K562 (cell line): Measurements from ENCODE around the gene NEDD9. TPM values are rescaled to one million over a fixed set of nuclear protein-coding genes. Genes with fewer than 3 reads are reported as not detected.

Source experiments
- ATAC-seq: fragments of 200-7000 bp; cut with Tn5 transposase; 3 replicates; pipeline ENCODE4 v1.9.1; 2020; ENCODE audit warnings: moderate library complexity
- BruUV-seq: library from RNA; stranded (reverse); fragments of 400-500 nt; replicated peaks from 2 replicates; lab custom pipeline; 2021; lab: Mats Ljungman, UMichigan
- CTCF ChIA-PET: fragments of 300-600 bp; formaldehyde crosslinking; extraction: SDS; loops from one replicate; lab custom pipeline; 2021; ENCODE audit warnings: low intra/inter-chr PET ratio; lab: Yijun Ruan, JAX
- POLR2A ChIA-PET: fragments of 300-600, 350-650 bp; sonication (Branson Sonifier 250); formaldehyde crosslinking; extraction: SDS; loops from one replicate; lab custom pipeline; 2021; ENCODE audit warnings: antibody characterized with exemption, inconsistent platforms; lab: Yijun Ruan, JAX
- DNase-seq, 4 experiments: peaks; one replicate each; pipeline versions ENCODE4 v3.0.0 to v3.0.0-alpha.2; 2011 to 2018; ENCODE audit warnings: low spot score in 3 of 4, mixed read lengths in 3 of 4; ENCODE audit errors: extremely low read depth in 1 of 4
- FAIRE-seq: peaks from 2 replicates; lab custom pipeline; 2011; peaks lifted over from hg19 to GRCh38; lab: Jason Lieb, UNC
- H2AFZ ChIP-seq: 2 replicates; pipeline ENCODE4 v1.6.0; 2011; ENCODE audit warnings: low read depth, low read length, control low read depth, inconsistent platforms
- H3K27ac ChIP-seq: fragments of 200-600 bp; 3 replicates; pipeline ENCODE4 v1.8.0; 2011; ENCODE audit warnings: low read depth, mild to moderate bottlenecking, control low read depth, inconsistent platforms, low read length, moderate library complexity, mixed read lengths; ENCODE audit errors: extremely low read depth
- H3K27me3 ChIP-seq, 2 experiments: fragments of 300-600 bp in 1 of 2; 2 replicates in 1 of 2; 3 replicates in 1 of 2; pipeline versions ENCODE4 v1.6.0 to v1.8.0; 2011; ENCODE audit warnings: inconsistent platforms in 2 of 2, low read length in 2 of 2, mild to moderate bottlenecking in 1 of 2, mixed read lengths in 1 of 2, moderate library complexity in 1 of 2; ENCODE audit not compliant: control insufficient read depth in 2 of 2, insufficient read depth in 2 of 2
- H3K36me3 ChIP-seq: fragments of 300-600 bp; 3 replicates; pipeline ENCODE4 v1.8.0; 2011; ENCODE audit warnings: mild to moderate bottlenecking, low read length, inconsistent platforms; ENCODE audit not compliant: control insufficient read depth, insufficient read depth
- H3K4me1 ChIP-seq, 2 experiments: fragments of 200-600 bp in 1 of 2; replicated peaks in 1 of 2; 2 replicates in 1 of 2; 3 replicates in 1 of 2; pipeline versions ENCODE4 v1.5.1 to v1.8.0; 2011; ENCODE audit warnings: inconsistent platforms in 2 of 2, low read length in 2 of 2, mild to moderate bottlenecking in 1 of 2, mixed read lengths in 1 of 2, moderate library complexity in 1 of 2; ENCODE audit not compliant: control insufficient read depth in 2 of 2, insufficient read depth in 2 of 2
- H3K4me2 ChIP-seq: 2 replicates; pipeline ENCODE4 v1.6.1; 2011; ENCODE audit warnings: low read length, control low read depth, inconsistent platforms, mixed read lengths; ENCODE audit not compliant: insufficient read depth
- H3K4me3 ChIP-seq: fragments of 200-600 bp; sonication (generic), shearing (Covaris generic); 2 replicates; pipeline ENCODE4 v1.5.1; 2016; ENCODE audit warnings: control low read depth, inconsistent platforms
- H3K79me2 ChIP-seq: fragments of 200-600 bp; 3 replicates; pipeline ENCODE4 v1.8.0; 2011; ENCODE audit warnings: low read length, inconsistent platforms; ENCODE audit not compliant: control insufficient read depth, insufficient read depth
- H3K9ac ChIP-seq, 2 experiments: 2 replicates each; pipeline versions ENCODE4 v1.6.0 to v1.6.1; 2011; ENCODE audit warnings: low read depth in 2 of 2, low read length in 2 of 2, control low read depth in 1 of 2, inconsistent platforms in 1 of 2, mild to moderate bottlenecking in 1 of 2, mixed read lengths in 1 of 2; ENCODE audit not compliant: insufficient read depth in 1 of 2
- H3K9me1 ChIP-seq: one replicate; pipeline ENCODE4 v1.6.0; 2011; ENCODE audit warnings: inconsistent platforms, mild to moderate bottlenecking, low read length, moderate library complexity; ENCODE audit not compliant: control insufficient read depth, insufficient read depth
- H3K9me3 ChIP-seq: replicated peaks from 2 replicates; pipeline ENCODE4 v1.5.1; 2011; ENCODE audit warnings: low read depth, low read length, inconsistent platforms; ENCODE audit not compliant: control insufficient read depth, insufficient read depth
- H4K20me1 ChIP-seq: replicated peaks from 2 replicates; pipeline ENCODE4 v1.6.1; 2011; ENCODE audit warnings: low read length, inconsistent platforms, mixed read lengths; ENCODE audit not compliant: control insufficient read depth, insufficient read depth
- BDP1 ChIP-seq: IDR thresholded peaks from 3 replicates; pipeline ENCODE4 v1.6.1; 2011; ENCODE audit not compliant: insufficient read length, insufficient read depth
- CEBPB ChIP-seq: fragments of 450-650 bp; IDR thresholded peaks from 2 replicates; pipeline ENCODE4 v1.6.1; 2016; ENCODE audit warnings: missing genetic modification characterization, missing compliant biosample characterization
- OTX1 ChIP-seq: fragments of 450-650 bp; formaldehyde crosslinking; IDR thresholded peaks from 2 replicates; pipeline ENCODE4 v1.4.0; 2022; ENCODE audit warnings: mild to moderate bottlenecking
- RBM34 ChIP-seq: fragments of 200-400 bp; formaldehyde crosslinking; IDR thresholded peaks from 2 replicates; pipeline ENCODE4 v1.6.1; 2018; ENCODE audit warnings: low read length, borderline replicate concordance; ENCODE audit not compliant: insufficient read depth
- RCOR1 ChIP-seq, 2 experiments: IDR thresholded peaks; 2 replicates each; pipeline ENCODE4 v1.6.1; 2012; ENCODE audit warnings: low read depth in 2 of 2, low read length in 2 of 2, borderline replicate concordance in 1 of 2, improper control_type of control experiment in 1 of 2
- STAT6 ChIP-seq: sonication (generic); formaldehyde crosslinking; IDR thresholded peaks from 2 replicates; pipeline ENCODE4 v1.8.1; 2023; ENCODE audit warnings: mild to moderate bottlenecking, missing genetic modification reagents
- ZNF197 ChIP-seq: fragments of 200-800 bp; sonication (Bioruptor generic); IDR thresholded peaks from 2 replicates; pipeline ENCODE4 v1.6.1; 2016; ENCODE audit warnings: low read depth, missing genetic modification characterization, missing compliant biosample characterization
- ZNF561 ChIP-seq: fragments of 450-650 bp; formaldehyde crosslinking; conservative IDR thresholded peaks from 2 replicates; pipeline ENCODE4 v1.4.0; 2020; ENCODE audit warnings: mild to moderate bottlenecking, moderate library complexity
- WGBS: fragments of 100-300 bp; shearing (Covaris generic); methylation state at CpG from one replicate; pipeline ENCODE4 v1.1.6; 2016; ENCODE audit warnings: low coverage, mixed read lengths; ENCODE audit not compliant: insufficient coverage; ENCODE audit errors: missing lambda C conversion rate; 5-methylcytosine and 5-hydroxymethylcytosine counted together
- in situ Hi-C: fragments of 300-500 bp; cut with MboI; formaldehyde crosslinking; loops from 4 replicates; pipeline ENCODE4 v1.15.0; 2018; ENCODE audit warnings: inconsistent platforms, mixed read lengths
- intact Hi-C: fragments of 100-400 bp; cut with micrococcal nuclease; formaldehyde crosslinking; loops from 2 replicates; pipeline ENCODE4 v1.14.2; 2022
- polyA plus RNA-seq, 8 experiments: library from polyadenylated mRNA; depleted of rRNA in 4 of 8; stranded (reverse) in 5 of 8; unstranded in 3 of 8; fragments of >200 nt; fragmentation: Nextera tagmentation in 2 of 8; fragmentation: Illumina TruSeq in 1 of 8; extraction: Ambion mirVana in 2 of 8; extraction: Trizol in 1 of 8; gene quantifications; 2 replicates each; pipeline versions ENCODE4 v1.2.1 to v1.2.3, GENCODE V29; 2011 to 2014; ENCODE audit warnings: inconsistent platforms in 1 of 8, missing spikeins in 1 of 8
- total RNA-seq, 7 experiments: library from RNA; depleted of rRNA in 6 of 7; stranded (reverse); fragments of >200 nt in 6 of 7; fragmentation: Illumina TruSeq in 2 of 7; extraction: Trizol in 2 of 7; gene quantifications; 2 replicates each; pipeline versions ENCODE4 v1.2.1 to v1.2.3, GENCODE V29; 2011 to 2021; ENCODE audit warnings: low replicate concordance in 1 of 7

Gene NEDD9
- total and polyA plus RNA-seq, 9 of the 15 experiments (the other 6 are each of a cell fraction or from before 2014, with no cell fraction given) = 0.04 to 0.18 (median 0.15) TPM; not detected in 6

- CTCF ChIA-PET = no interaction called here
- FAIRE-seq = no peak
- H4K20me1 ChIP-seq = no peaks in the 10 kb centered on the region
- no peak overlapping the region for H3K27ac ChIP-seq
- H3K36me3 ChIP-seq = no peaks in the 10 kb centered on the region
- H3K9me3 ChIP-seq = no peaks in the 10 kb centered on the region
- no peak overlapping the region for H3K9ac ChIP-seq
- H3K79me2 ChIP-seq = no peaks in the 10 kb centered on the region
- H3K9me1 ChIP-seq = no peaks in the 10 kb centered on the region
- no peak for DNase-seq
- H2AFZ ChIP-seq = no peak overlapping the region
- TF ChIP-seq CEBPB (tag) = peak; percentile 43
- no peak for TF ChIP-seq RBM34
- no peak for TF ChIP-seq ZNF561
- TF ChIP-seq BDP1 = no peak
- H3K4me2 ChIP-seq = no peak overlapping the region
- POLR2A ChIA-PET = no interaction called here
- BruUV-seq = no TSS peak
- ATAC-seq = no peak
- in situ Hi-C loops = no loop called here
- peaks cover 30 to 55% of the 10 kb centered on the region in 2 experiments for H3K27me3 ChIP-seq
- 0% methylated on average over 4 of the region's 4 CpGs for WGBS
- H3K4me1 ChIP-seq = no peaks in the 10 kb centered on the region
- H3K4me3 ChIP-seq = no peak overlapping the region
- intact Hi-C loops = no loop called here
Observed at GRCh38 chr6:11201772-11202512, 30.5 kb downstream of the NEDD9 start.

- Histone ChIP-seq H3K4me2 (no peak overlapping the region), H2AFZ (no peak overlapping the region), H4K20me1 (no peaks in the 10 kb centered on the region), H3K4me1 (no peaks in the 10 kb centered on the region), H3K36me3 (no peaks in the 10 kb centered on the region), H3K9ac (no peak overlapping the region), H3K79me2 (no peaks in the 10 kb centered on the region), H3K27me3 (peaks cover 38 to 59% of the 10 kb centered on the region in 2 experiments), H3K4me3 (no peak overlapping the region), H3K27ac (no peak overlapping the region), H3K9me1 (no peaks in the 10 kb centered on the region), H3K9me3 (no peaks in the 10 kb centered on the region)
- in situ Hi-C loops (no loop called here), intact Hi-C loops (no loop called here)
- DNase-seq = no peak
- no peak for FAIRE-seq
- ChIA-PET CTCF (no interaction called here), POLR2A (interaction anchor here (0.6 kb wide), 2 partner anchors 9 to 1257 kb away, joined by 3 read pairs; no protein-coding TSS in a partner anchor)
- ATAC-seq = no peak
- 0% methylated on average over 3 of the region's 3 CpGs for WGBS
- no TSS peak for BruUV-seq
- no peak for TF ChIP-seq STAT6 (CRISPR knock-in tag)
- TF ChIP-seq RCOR1 (IDR thresholded peaks at IDR 0.05; ENCODE audit: borderline replicate concordance in 1 of 2, low read depth in 2 of 2, low read length in 2 of 2) = no peak
- TF ChIP-seq OTX1 (CRISPR knock-in tag) = no peak
- TF ChIP-seq ZNF197 = no peak
Observed at GRCh38 chr6:11201015-11201414, 31.5 kb downstream of the NEDD9 start.
